Measurements from ENCODE around the gene NEGR1. TPM values are rescaled to one million over a fixed set of nuclear protein-coding genes. Genes with fewer than 3 reads are reported as not detected.

Gene NEGR1
- total RNA-seq, 1 experiment from 2014 or later, result 4.1 TPM

DNA sequence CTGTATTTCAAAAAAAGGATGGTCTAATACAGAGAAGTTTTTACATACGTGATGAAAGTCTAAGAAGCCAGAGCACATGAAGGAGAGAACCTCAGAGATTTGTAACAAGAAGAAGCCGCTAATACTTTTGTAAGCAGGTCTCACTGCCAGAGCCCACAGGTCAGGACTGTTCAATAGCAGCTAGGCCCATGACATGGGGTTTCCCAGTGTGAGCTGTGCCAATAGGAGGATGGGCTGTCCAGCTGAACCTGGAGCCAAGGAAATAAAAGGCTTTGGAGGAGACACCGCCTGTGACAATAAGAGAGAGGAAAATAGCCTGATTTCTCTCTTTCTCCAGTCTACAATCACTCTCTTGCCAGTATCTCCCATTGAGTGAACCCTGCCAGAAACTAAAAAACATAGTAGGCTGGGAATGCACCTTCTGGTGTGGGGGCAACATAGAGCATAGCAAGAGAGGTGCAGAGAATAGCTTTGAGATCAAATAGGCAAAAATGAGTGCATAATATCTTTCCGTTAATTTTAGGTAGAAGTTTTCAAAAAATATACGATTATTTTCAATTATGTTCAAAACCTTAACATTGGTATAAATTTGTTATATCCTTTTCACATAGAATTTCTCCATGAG is 360.3 kb downstream of the NEGR1 start:
- H3K27ac Mint-ChIP-seq (ENCODE audit: low read depth, unreplicated experiment), result no peak overlapping the region
- BruUV-seq (replicated peaks), result no TSS peak
- no peak overlapping the region for H3K4me3 Mint-ChIP-seq (ENCODE audit: unreplicated experiment)
- H3K4me1 Mint-ChIP-seq (ENCODE audit: insufficient read depth, unreplicated experiment), result no peaks in the 10 kb centered on the region
- TF ChIP-seq, protein P1, sequence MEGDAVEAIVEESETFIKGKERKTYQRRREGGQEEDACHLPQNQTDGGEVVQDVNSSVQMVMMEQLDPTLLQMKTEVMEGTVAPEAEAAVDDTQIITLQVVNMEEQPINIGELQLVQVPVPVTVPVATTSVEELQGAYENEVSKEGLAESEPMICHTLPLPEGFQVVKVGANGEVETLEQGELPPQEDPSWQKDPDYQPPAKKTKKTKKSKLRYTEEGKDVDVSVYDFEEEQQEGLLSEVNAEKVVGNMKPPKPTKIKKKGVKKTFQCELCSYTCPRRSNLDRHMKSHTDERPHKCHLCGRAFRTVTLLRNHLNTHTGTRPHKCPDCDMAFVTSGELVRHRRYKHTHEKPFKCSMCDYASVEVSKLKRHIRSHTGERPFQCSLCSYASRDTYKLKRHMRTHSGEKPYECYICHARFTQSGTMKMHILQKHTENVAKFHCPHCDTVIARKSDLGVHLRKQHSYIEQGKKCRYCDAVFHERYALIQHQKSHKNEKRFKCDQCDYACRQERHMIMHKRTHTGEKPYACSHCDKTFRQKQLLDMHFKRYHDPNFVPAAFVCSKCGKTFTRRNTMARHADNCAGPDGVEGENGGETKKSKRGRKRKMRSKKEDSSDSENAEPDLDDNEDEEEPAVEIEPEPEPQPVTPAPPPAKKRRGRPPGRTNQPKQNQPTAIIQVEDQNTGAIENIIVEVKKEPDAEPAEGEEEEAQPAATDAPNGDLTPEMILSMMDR (IDR thresholded peaks at IDR 0.05; ENCODE audit: unreplicated experiment), result no peak
- no peak for DNase-seq (ENCODE audit: unreplicated experiment)
- H3K27me3 Mint-ChIP-seq (ENCODE audit: insufficient read depth, unreplicated experiment), result no peaks in the 10 kb centered on the region
- CTCF ChIA-PET, result no interaction called here
- POLR2A ChIA-PET, result no interaction called here
- intact Hi-C loops (cut with micrococcal nuclease), result no loop called here
- no peaks in the 10 kb centered on the region for H3K9me3 Mint-ChIP-seq (ENCODE audit: unreplicated experiment)
- H3K36me3 Mint-ChIP-seq (ENCODE audit: insufficient read depth, unreplicated experiment), result no peaks in the 10 kb centered on the region

GRCh38 chr1:71921204-71921603 is 361.1 kb downstream of the NEGR1 start:
- CTCF ChIA-PET, result interaction anchor here (0.6 to 0.7 kb wide), 2 partner anchors 142 to 664 kb away, joined by 3 read pairs; no protein-coding TSS in a partner anchor
- no peaks in the 10 kb centered on the region for H3K27me3 Mint-ChIP-seq (ENCODE audit: insufficient read depth, unreplicated experiment)
- POLR2A ChIA-PET, result interaction anchor here (0.7 kb wide), 1 partner anchor 126 kb away, joined by 3 read pairs; no protein-coding TSS in a partner anchor
- intact Hi-C loops (cut with micrococcal nuclease), result no loop called here
- BruUV-seq (replicated peaks), result no TSS peak
- H3K4me3 Mint-ChIP-seq (ENCODE audit: unreplicated experiment), result no peak overlapping the region
- no peak overlapping the region for H3K27ac Mint-ChIP-seq (ENCODE audit: low read depth, unreplicated experiment)
- H3K36me3 Mint-ChIP-seq (ENCODE audit: insufficient read depth, unreplicated experiment), result no peaks in the 10 kb centered on the region
- H3K9me3 Mint-ChIP-seq (ENCODE audit: unreplicated experiment), result no peaks in the 10 kb centered on the region
- no peak for DNase-seq (ENCODE audit: unreplicated experiment)
- TF ChIP-seq, protein P1 (IDR thresholded peaks at IDR 0.05; ENCODE audit: unreplicated experiment), result no peak
- H3K4me1 Mint-ChIP-seq (ENCODE audit: insufficient read depth, unreplicated experiment), result no peaks in the 10 kb centered on the region

DNA sequence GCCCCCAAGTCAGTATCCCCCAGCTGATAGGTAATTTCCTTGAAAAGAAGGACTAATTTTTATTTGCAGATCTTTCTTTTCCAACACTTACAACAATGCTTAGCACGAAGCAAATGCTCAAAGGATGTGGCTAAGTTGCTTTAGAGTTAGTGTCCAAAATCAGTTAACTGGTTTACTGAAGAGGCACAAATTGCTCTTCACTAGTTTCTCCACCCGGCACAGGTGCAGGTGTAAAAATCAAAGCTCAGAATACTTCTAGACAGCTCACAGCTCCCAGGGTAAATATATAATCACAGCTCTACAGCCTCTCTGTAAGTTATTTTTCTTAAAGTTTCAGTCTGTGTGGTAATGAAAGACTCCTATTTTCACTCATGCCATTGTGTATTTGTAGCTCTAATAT is 361.8 kb downstream of the NEGR1 start:
- H3K27ac Mint-ChIP-seq (ENCODE audit: low read depth, unreplicated experiment), result no peak overlapping the region
- intact Hi-C loops (cut with micrococcal nuclease), result no loop called here
- no peaks in the 10 kb centered on the region for H3K9me3 Mint-ChIP-seq (ENCODE audit: unreplicated experiment)
- CTCF ChIA-PET, result interaction anchor here (0.6 to 1.3 kb wide), 4 partner anchors 20 to 665 kb away, joined by 3 read pairs; no protein-coding TSS in a partner anchor
- TF ChIP-seq, protein P1 (IDR thresholded peaks at IDR 0.05; ENCODE audit: unreplicated experiment), result no peak
- no peaks in the 10 kb centered on the region for H3K36me3 Mint-ChIP-seq (ENCODE audit: insufficient read depth, unreplicated experiment)
- H3K4me3 Mint-ChIP-seq (ENCODE audit: unreplicated experiment), result no peak overlapping the region
- BruUV-seq (replicated peaks), result no TSS peak
- POLR2A ChIA-PET, result no interaction called here
- H3K27me3 Mint-ChIP-seq (ENCODE audit: insufficient read depth, unreplicated experiment), result no peaks in the 10 kb centered on the region
- H3K4me1 Mint-ChIP-seq (ENCODE audit: insufficient read depth, unreplicated experiment), result peaks cover 4% of the 10 kb centered on the region
- DNase-seq (ENCODE audit: unreplicated experiment), result no peak

- Mint-ChIP-seq H3K27ac (ENCODE audit: low read depth, unreplicated experiment) (no peak overlapping the region), H3K36me3 (ENCODE audit: insufficient read depth, unreplicated experiment) (no peaks in the 10 kb centered on the region), H3K4me3 (ENCODE audit: unreplicated experiment) (no peak overlapping the region), H3K9me3 (ENCODE audit: unreplicated experiment) (no peaks in the 10 kb centered on the region), H3K4me1 (ENCODE audit: insufficient read depth, unreplicated experiment) (peaks cover 4% of the 10 kb centered on the region), H3K27me3 (ENCODE audit: insufficient read depth, unreplicated experiment) (no peaks in the 10 kb centered on the region)
- BruUV-seq (replicated peaks), result no TSS peak
- DNase-seq (ENCODE audit: unreplicated experiment), result no peak
- TF ChIP-seq, protein P1 (IDR thresholded peaks at IDR 0.05; ENCODE audit: unreplicated experiment), result no peak
- intact Hi-C loops (cut with micrococcal nuclease), result no loop called here
- ChIA-PET CTCF (interaction anchor here (0.6 to 1.3 kb wide), 3 partner anchors 21 to 125 kb away, joined by 3 read pairs; no protein-coding TSS in a partner anchor), POLR2A (no interaction called here)
Measured at GRCh38 chr1:71919811-71920509, 362.4 kb downstream of the NEGR1 start.
